NT2/D1 (cell line): ENCODE results near the gene UQCRQ.

Source experiments
- DNase-seq: peaks from one replicate; pipeline ENCODE4 v3.0.0-alpha.2; 2011; ENCODE audit warnings: low read depth, low spot score
- H3K27me3 ChIP-seq: 2 replicates; pipeline ENCODE4 v1.6.0; 2011; ENCODE audit warnings: mild to moderate bottlenecking; ENCODE audit not compliant: insufficient read length, insufficient read depth
- H3K36me3 ChIP-seq: 2 replicates; pipeline ENCODE4 v1.6.1; 2011; ENCODE audit warnings: mild to moderate bottlenecking, low read length, mixed read lengths; ENCODE audit not compliant: insufficient read depth, insufficient read length
- H3K4me1 ChIP-seq: 2 replicates; pipeline ENCODE4 v1.5.1; 2011; ENCODE audit not compliant: insufficient read depth, insufficient read length
- H3K4me3 ChIP-seq: 2 replicates; pipeline ENCODE4 v1.5.1; 2011; ENCODE audit warnings: low read depth; ENCODE audit not compliant: insufficient read length
- H3K9ac ChIP-seq: 2 replicates; pipeline ENCODE4 v1.6.0; 2011; ENCODE audit warnings: low read depth; ENCODE audit not compliant: insufficient read length
- H3K9me3 ChIP-seq: 2 replicates; pipeline ENCODE4 v1.5.1; 2011; ENCODE audit warnings: mild to moderate bottlenecking, low read length; ENCODE audit not compliant: insufficient read depth
- SUZ12 ChIP-seq: IDR thresholded peaks from 2 replicates; pipeline ENCODE4 v1.6.1; 2011; ENCODE audit not compliant: insufficient read length, insufficient read depth; ENCODE audit errors: extremely low read depth
- YY1 ChIP-seq: IDR thresholded peaks from 2 replicates; pipeline ENCODE4 v1.6.1; 2011; ENCODE audit not compliant: insufficient read length, insufficient read depth
- ZNF274 ChIP-seq: IDR thresholded peaks from 2 replicates; pipeline ENCODE4 v1.6.1; 2011; ENCODE audit warnings: mild to moderate bottlenecking, low read depth, low read length

Gene UQCRQ

DNA sequence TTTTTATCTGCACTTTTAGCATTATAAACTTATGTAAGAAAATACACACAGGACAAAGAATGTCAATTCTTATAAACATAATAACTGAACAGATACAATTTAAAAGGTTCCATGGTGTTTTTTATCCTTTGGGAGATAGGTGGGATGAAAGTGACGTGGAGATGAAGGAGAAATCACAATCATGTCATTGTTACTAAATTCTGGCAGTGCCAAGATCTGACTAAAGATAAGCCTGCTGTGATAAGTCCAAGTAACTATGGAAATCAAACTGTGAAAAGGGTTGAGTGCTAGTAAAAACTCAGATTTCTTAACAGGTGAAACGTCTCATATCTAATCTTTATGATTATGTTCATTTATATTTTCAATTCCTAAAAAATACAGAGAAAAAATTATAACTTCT is 18.1 kb downstream of the UQCRQ start:
- TF ChIP-seq SUZ12 (no peak), YY1 (no peak), ZNF274 (no peak)
- no peak for DNase-seq
- H3K27me3 ChIP-seq = no peaks in the 10 kb centered on the region
- peaks cover 3% of the 10 kb centered on the region for H3K4me1 ChIP-seq
- H3K36me3 ChIP-seq = peaks cover 71% of the 10 kb centered on the region
- no peak overlapping the region for H3K9ac ChIP-seq
- no peaks in the 10 kb centered on the region for H3K9me3 ChIP-seq
- no peak overlapping the region for H3K4me3 ChIP-seq

DNA sequence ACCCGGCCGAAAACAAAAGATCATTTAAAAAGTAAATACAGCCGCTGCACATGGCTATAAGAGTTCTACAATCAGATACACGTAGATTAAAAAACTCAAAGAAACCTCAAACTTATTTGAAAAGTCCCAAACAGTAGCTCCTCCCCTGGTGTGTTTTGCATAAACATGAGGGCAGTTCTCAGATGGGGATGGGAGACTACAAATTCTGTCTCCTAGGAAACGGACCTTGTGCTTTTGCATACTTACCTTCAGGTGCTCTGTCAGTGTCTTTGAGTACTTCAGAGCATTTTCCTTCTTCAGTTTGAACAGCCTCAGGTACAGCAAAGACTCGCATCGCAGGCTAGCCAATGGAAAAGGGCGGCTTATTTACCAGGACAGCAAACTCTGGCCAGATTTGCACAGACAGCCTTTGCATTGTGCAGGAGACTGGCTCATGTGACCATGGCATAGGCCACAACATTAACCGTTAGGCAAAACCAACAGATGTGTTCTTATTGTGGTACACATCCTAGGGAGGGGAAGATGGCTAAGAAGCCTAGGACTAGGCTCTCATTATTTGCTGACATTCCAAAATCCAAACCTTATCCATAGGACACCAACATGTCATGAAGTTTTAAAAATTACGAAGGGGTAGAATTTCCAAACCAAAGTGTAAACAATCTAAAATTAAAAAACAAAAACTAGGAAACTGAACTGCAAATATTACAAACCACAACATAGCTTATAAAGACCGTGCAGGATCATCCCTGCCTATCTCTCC is 19.8 kb downstream of the UQCRQ start:
- TF ChIP-seq YY1 (no peak), SUZ12 (no peak), ZNF274 (no peak)
- Histone ChIP-seq H3K36me3 (peaks cover 66% of the 10 kb centered on the region), H3K9me3 (no peaks in the 10 kb centered on the region), H3K9ac (no peak overlapping the region), H3K4me1 (peaks cover 3% of the 10 kb centered on the region), H3K27me3 (no peaks in the 10 kb centered on the region), H3K4me3 (no peak overlapping the region)
- DNase-seq = no peak

DNA sequence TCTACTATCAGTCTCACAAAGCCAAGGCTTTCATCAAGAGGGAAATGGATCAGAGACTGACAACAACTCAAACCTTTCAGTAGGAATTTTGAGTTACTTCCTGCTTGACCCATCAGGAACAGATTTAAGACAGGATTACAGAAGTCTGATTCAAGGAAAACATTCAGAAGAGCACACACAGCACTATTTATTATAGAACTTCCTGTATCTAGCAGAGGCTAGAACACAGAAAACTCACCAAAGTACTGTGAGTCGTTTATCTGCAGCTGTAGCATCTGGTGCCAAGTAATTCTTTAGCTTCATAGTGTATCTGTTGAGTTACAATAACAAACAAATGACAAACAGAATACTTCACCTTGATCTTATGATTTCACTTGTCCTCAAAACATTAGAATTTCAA is 20.8 kb downstream of the UQCRQ start:
- Histone ChIP-seq H3K36me3 (peaks cover 62% of the 10 kb centered on the region), H3K9me3 (no peaks in the 10 kb centered on the region)

DNA sequence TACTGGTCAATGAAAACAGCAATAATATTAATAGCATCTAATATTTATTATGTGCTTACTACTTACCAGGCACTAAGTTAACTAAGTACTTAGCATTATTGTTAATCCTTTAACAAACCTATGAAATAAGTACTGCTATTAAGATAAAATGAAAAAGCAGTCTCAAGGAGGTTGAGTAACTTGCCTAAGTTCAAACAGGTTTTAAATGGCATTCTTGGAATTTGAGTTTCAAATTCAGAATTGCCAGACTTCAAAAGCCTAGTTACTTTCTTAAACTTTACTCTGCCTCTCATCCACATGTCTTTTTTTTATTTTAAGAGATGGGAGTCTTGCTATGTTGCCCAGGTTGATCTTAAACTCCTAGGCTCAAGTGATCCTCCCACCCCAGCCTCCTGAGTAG is 23.1 kb downstream of the UQCRQ start:
- no peak for TF ChIP-seq ZNF274
- no peak for TF ChIP-seq YY1
- TF ChIP-seq SUZ12 = no peak
- Histone ChIP-seq H3K9me3 (no peaks in the 10 kb centered on the region), H3K9ac (no peak overlapping the region), H3K4me1 (peaks cover 3% of the 10 kb centered on the region), H3K27me3 (no peaks in the 10 kb centered on the region), H3K4me3 (no peak overlapping the region), H3K36me3 (peaks cover 71% of the 10 kb centered on the region)
- no peak for DNase-seq

More for the DNA sequence above, 20.8 kb downstream of the UQCRQ start:
- no peak for DNase-seq
- no peak overlapping the region for H3K9ac ChIP-seq
- no peak overlapping the region for H3K4me3 ChIP-seq
- peaks cover 3% of the 10 kb centered on the region for H3K4me1 ChIP-seq
- no peaks in the 10 kb centered on the region for H3K27me3 ChIP-seq
- TF ChIP-seq SUZ12 = no peak

DNA sequence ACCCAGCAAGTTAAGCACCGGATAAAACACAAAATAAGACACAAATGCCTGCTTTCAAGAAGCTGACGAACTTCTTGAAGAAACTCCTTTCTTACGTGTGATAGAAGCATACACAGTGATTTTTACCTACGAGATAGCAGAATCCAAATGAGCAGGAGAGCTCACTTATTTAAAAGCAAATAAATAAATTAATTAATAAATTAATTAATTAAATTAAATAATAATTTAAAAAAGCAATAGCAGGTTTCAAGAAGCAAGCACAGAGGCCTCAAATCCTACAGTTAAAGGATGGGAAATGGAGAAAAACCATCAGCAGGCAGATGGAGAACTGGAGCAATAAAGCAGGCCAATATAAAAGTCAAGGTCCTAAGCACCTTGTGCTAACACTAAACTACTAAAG is 24.4 kb downstream of the UQCRQ start:
- Histone ChIP-seq H3K4me1 (peaks cover 3% of the 10 kb centered on the region), H3K4me3 (no peak overlapping the region), H3K9me3 (no peaks in the 10 kb centered on the region), H3K9ac (no peak overlapping the region), H3K36me3 (peaks cover 83% of the 10 kb centered on the region), H3K27me3 (no peaks in the 10 kb centered on the region)
- no peak for DNase-seq
- no peak for TF ChIP-seq YY1
- TF ChIP-seq SUZ12 = no peak
- no peak for TF ChIP-seq ZNF274

DNA sequence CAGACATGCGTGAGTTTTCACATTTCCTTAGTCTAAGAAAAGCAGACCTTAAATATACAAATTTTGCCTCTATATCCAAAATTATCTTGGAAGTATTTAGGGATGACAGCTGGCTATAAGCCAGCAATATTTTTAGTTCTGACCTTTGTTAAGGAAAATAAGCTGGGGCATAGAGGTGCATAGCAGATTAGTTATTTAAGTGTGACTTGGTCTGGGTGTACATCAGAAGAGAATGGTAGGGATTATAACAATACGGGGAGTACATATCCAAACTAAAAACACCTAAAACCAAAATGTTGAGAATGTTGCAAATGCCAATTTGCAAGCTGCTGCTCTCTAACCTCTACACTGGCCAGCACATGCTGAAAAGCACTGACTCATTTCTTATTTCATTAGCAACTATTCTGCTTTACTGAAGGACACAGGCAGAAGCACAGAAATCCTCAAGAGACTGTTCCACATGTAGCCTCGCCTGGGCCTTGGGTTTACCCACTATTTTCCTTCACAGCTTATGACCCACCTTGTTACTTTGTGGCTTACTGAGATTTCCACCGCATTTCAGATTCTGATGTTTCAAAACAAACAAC is 29.4 kb downstream of the UQCRQ start:
- TF ChIP-seq ZNF274 (no peak), SUZ12 (no peak), YY1 (no peak)
- no peaks in the 10 kb centered on the region for H3K27me3 ChIP-seq
- H3K36me3 ChIP-seq = peaks cover 75% of the 10 kb centered on the region
- DNase-seq = no peak
- no peak overlapping the region for H3K4me3 ChIP-seq
- H3K9ac ChIP-seq = no peak overlapping the region
- H3K4me1 ChIP-seq = no peaks in the 10 kb centered on the region
- H3K9me3 ChIP-seq = no peaks in the 10 kb centered on the region

DNA sequence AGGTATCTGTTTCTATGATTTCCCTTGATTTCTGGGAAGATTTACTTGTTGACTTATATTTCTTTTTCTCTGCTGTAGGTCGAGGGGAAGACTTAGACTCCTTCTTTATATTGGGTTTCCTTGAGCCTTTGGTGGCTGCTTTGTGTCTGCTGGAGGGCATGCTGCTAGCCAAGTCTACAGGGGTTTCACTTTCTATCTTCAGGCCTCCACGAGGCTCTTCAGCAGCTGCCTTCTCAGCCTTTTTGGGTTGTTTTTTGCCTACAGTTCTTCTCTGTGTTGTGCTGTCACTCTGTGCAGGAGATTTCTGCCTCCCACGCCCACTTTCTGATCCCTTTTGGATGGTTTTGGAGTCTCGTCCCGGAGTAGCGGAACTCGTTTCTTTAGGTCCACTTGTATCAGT is 30.2 kb downstream of the UQCRQ start:
- H3K4me3 ChIP-seq = no peak overlapping the region
- no peak overlapping the region for H3K9ac ChIP-seq
- no peaks in the 10 kb centered on the region for H3K27me3 ChIP-seq
- H3K4me1 ChIP-seq = no peaks in the 10 kb centered on the region
- DNase-seq = no peak
- no peak for TF ChIP-seq ZNF274
- TF ChIP-seq SUZ12 = no peak
- TF ChIP-seq YY1 = no peak
- no peaks in the 10 kb centered on the region for H3K9me3 ChIP-seq
- H3K36me3 ChIP-seq = peaks cover 81% of the 10 kb centered on the region

DNA sequence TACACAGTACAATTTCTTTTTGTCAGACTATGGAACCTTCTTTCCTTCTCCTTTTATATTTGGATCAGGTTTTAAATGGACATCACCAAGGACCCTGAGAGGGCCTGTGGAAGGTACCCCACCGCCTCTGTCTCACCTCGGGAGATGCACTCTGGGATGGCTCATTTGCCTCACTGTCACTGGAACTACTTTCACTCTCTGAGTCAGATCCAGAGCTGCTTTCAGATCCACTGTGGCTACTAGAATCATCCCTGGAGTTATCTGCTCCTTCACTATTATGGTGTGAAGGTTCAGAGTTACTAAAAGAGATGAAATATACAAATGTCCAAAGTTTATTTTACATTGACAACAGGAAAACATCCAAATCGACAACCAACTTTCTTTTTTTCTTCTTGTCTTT is 31.7 kb downstream of the UQCRQ start:
- peaks cover 74% of the 10 kb centered on the region for H3K36me3 ChIP-seq
- no peaks in the 10 kb centered on the region for H3K9me3 ChIP-seq
- H3K9ac ChIP-seq = no peak overlapping the region
- TF ChIP-seq SUZ12 (no peak), YY1 (no peak), ZNF274 (no peak)
- no peak overlapping the region for H3K4me3 ChIP-seq
- H3K4me1 ChIP-seq = no peaks in the 10 kb centered on the region
- no peaks in the 10 kb centered on the region for H3K27me3 ChIP-seq
- DNase-seq = no peak
